ENCODE results near the gene SNX17.
A peak's percentile ranks its signal among the peaks of the same experiment; 100 is the strongest.

SNX17 gene

DNA sequence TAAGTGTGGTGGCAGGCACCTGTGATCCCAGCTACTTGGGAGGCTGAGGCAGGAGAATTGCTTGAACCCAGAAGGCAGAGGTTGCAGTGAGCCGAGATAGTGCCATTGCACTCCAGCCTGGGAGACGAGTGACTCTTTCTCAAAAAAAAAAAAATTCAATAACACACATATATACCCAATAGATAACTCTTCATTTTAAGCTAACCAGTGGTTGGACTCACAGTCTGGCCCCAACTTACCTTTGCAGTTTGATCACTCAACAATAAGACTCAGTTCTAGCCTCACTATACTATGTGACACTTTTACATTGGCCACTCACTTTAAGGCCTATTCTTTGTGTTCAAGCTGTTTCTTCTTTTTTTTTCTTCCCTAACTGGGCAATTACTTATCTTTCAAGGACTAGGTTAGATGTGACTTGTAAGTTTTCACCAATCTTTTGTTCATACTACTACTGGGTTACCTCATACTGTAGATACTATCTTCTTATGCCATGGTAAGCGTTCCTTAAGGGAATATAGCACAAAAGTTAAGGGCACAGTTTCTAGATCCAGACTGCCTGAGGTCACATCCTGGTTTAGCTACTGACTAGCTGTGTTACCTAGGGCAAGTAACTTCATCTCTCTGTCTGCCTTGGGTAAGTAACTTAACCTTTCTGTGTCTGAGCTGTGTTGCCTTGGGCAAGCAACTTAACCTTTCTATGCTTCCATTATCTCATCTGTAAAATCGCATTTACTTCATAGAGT is 7.6 kb upstream of the SNX17 start:
- Histone ChIP-seq H3K36me3 (replicated peaks; ENCODE audit: low read depth, low read length) (peaks cover 33% of the 10 kb centered on the region), H3K79me2 (ENCODE audit: low read length) (peaks cover 9% of the 10 kb centered on the region), H3K9ac (ENCODE audit: low read length) (no peak overlapping the region), H4K20me1 (ENCODE audit: insufficient read depth, low read length) (no peaks in the 10 kb centered on the region), H2AFZ (ENCODE audit: low read depth, low read length) (no peak overlapping the region), H3K9me3 (ENCODE audit: insufficient read depth, low read length) (no peaks in the 10 kb centered on the region), H3K4me1 (ENCODE audit: low read length) (peaks cover 16% of the 10 kb centered on the region), H3K27me3 (ENCODE audit: low read depth, low read length) (no peaks in the 10 kb centered on the region), H3K27ac (ENCODE audit: low read length) (no peak overlapping the region), H3K4me2 (ENCODE audit: low read length) (no peak overlapping the region), H3K4me3 (ENCODE audit: low read length) (no peak overlapping the region)
- TF ChIP-seq EZH2phosphoT487 (IDR thresholded peaks at IDR 0.05; ENCODE audit: low read depth), result no peak
- TF ChIP-seq, protein P1, sequence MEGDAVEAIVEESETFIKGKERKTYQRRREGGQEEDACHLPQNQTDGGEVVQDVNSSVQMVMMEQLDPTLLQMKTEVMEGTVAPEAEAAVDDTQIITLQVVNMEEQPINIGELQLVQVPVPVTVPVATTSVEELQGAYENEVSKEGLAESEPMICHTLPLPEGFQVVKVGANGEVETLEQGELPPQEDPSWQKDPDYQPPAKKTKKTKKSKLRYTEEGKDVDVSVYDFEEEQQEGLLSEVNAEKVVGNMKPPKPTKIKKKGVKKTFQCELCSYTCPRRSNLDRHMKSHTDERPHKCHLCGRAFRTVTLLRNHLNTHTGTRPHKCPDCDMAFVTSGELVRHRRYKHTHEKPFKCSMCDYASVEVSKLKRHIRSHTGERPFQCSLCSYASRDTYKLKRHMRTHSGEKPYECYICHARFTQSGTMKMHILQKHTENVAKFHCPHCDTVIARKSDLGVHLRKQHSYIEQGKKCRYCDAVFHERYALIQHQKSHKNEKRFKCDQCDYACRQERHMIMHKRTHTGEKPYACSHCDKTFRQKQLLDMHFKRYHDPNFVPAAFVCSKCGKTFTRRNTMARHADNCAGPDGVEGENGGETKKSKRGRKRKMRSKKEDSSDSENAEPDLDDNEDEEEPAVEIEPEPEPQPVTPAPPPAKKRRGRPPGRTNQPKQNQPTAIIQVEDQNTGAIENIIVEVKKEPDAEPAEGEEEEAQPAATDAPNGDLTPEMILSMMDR (IDR thresholded peaks at IDR 0.05; ENCODE audit: low read depth, low read length), result no peak

DNA sequence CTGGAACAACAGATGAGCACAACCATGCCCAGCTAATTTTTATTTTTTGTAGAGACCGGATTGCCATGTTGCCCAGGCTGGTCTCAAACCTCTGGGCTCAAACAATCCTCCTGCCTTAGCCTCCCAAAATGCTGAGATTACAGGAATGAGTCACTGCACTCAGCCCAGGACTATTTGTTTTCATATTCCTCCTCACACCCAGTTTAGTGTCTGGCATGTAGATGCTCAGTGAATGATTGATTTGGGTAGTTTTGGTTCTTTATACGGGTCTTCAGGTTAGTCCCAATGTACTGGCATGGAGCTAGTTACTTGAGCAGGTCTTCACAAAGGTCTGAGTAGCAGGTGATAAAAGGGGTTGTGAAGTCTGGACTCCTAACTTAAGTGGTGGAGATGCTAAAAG is 6.5 kb upstream of the SNX17 start:
- H3K27me3 ChIP-seq (ENCODE audit: low read depth, low read length), result no peaks in the 10 kb centered on the region
- H3K27ac ChIP-seq (ENCODE audit: low read length), result peak overlapping the region; percentile 36
- peaks cover 26% of the 10 kb centered on the region for H3K36me3 ChIP-seq (replicated peaks; ENCODE audit: low read depth, low read length)
- H3K9ac ChIP-seq (ENCODE audit: low read length), result no peak overlapping the region
- TF ChIP-seq, protein P1 (IDR thresholded peaks at IDR 0.05; ENCODE audit: low read depth, low read length), result no peak
- no peak for TF ChIP-seq EZH2phosphoT487 (IDR thresholded peaks at IDR 0.05; ENCODE audit: low read depth)
- H4K20me1 ChIP-seq (ENCODE audit: insufficient read depth, low read length), result no peaks in the 10 kb centered on the region
- H3K4me2 ChIP-seq (ENCODE audit: low read length), result no peak overlapping the region
- peaks cover 5% of the 10 kb centered on the region for H3K79me2 ChIP-seq (ENCODE audit: low read length)
- peaks cover 12% of the 10 kb centered on the region for H3K4me1 ChIP-seq (ENCODE audit: low read length)
- no peaks in the 10 kb centered on the region for H3K9me3 ChIP-seq (ENCODE audit: insufficient read depth, low read length)
- H3K4me3 ChIP-seq (ENCODE audit: low read length), result no peak overlapping the region
- no peak overlapping the region for H2AFZ ChIP-seq (ENCODE audit: low read depth, low read length)

DNA sequence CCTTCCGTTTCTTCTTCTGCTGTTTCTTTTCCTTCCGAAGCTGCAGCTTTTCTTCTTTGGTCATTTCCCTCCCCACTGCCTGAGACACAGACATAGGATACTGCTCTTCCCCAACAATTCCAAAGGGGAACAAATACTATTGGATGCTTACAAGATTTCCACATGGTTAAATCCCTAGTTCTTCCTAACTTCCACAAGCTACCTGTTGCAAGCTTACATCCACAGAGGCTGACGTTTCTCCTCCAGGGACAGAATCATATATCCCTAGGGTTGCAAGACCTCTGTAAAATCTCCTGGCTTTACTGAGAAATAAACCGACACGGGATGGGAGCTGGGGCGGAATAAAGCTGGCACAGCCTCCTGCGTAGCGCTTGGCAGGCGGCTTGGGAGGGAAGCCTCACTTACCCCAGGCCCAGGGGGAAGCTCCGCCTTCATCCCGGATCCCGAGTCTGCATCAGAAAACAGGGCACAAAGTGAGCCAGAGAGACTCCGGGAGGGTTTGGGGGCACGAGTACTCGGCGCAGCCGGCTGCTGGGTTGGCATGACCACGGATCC is 868 bp upstream of the SNX17 start:
- peaks cover 28% of the 10 kb centered on the region for H3K36me3 ChIP-seq (replicated peaks; ENCODE audit: low read depth, low read length)
- peaks cover 43% of the 10 kb centered on the region for H3K79me2 ChIP-seq (ENCODE audit: low read length)

More for the DNA sequence above, 868 bp upstream of the SNX17 start:
- H3K4me1 ChIP-seq (ENCODE audit: low read length), result peaks cover 16% of the 10 kb centered on the region
- TF ChIP-seq EZH2phosphoT487 (IDR thresholded peaks at IDR 0.05; ENCODE audit: low read depth), result no peak
- TF ChIP-seq, protein P1 (IDR thresholded peaks at IDR 0.05; ENCODE audit: low read depth, low read length), result no peak
- no peaks in the 10 kb centered on the region for H4K20me1 ChIP-seq (ENCODE audit: insufficient read depth, low read length)
- no peaks in the 10 kb centered on the region for H3K27me3 ChIP-seq (ENCODE audit: low read depth, low read length)
- H3K4me2 ChIP-seq (ENCODE audit: low read length), result peak overlapping the region; percentile 96
- H3K9ac ChIP-seq (ENCODE audit: low read length), result peak overlapping the region; percentile 78
- H3K9me3 ChIP-seq (ENCODE audit: insufficient read depth, low read length), result no peaks in the 10 kb centered on the region
- peak overlapping the region; percentile 93 for H3K4me3 ChIP-seq (ENCODE audit: low read length)
- peak overlapping the region; percentile 19 for H3K27ac ChIP-seq (ENCODE audit: low read length)
- no peak overlapping the region; the same call in 1 of the 2 replicates for H2AFZ ChIP-seq (ENCODE audit: low read depth, low read length)
